Activated T-cell treated with anti-CD3 and anti-CD28 coated beads for 24 hours (primary cell): ENCODE data around the gene CBX8.

ENCODE experiments used
- DNase-seq: peaks from one replicate; pipeline ENCODE4 v3.0.0-alpha.2; 2020; ENCODE audit warnings: low read depth

The CBX8 gene

GRCh38 chr17:79804856-79805696 lies 8.2 kb upstream of the CBX8 start:
- DNase-seq = no peak

GRCh38 chr17:79803997-79804855 lies 7.3 kb upstream of the CBX8 start:
- peak; percentile 71 for DNase-seq

- DNase-seq = no peak
These were observed 6.6 kb upstream of the CBX8 start for GRCh38 chr17:79803421-79803996.

GRCh38 chr17:79802736-79803420 lies 6.0 kb upstream of the CBX8 start:
- DNase-seq = no peak

- no peak for DNase-seq
These were observed 5.3 kb upstream of the CBX8 start for GRCh38 chr17:79802039-79802735.

GRCh38 chr17:79801156-79802038 lies 4.5 kb upstream of the CBX8 start:
- no peak for DNase-seq

GRCh38 chr17:79800325-79801155 lies 3.7 kb upstream of the CBX8 start:
- DNase-seq = no peak

GRCh38 chr17:79799538-79800324 lies 2.9 kb upstream of the CBX8 start:
- DNase-seq = no peak

GRCh38 chr17:79799174-79799537 lies 2.3 kb upstream of the CBX8 start:
- no peak for DNase-seq

- DNase-seq = no peak
These were observed 1.7 kb upstream of the CBX8 start for GRCh38 chr17:79798299-79799173.

- no peak for DNase-seq
These were observed 818 bp upstream of the CBX8 start for GRCh38 chr17:79797492-79798298.

GRCh38 chr17:79796444-79796762 lies 474 bp downstream of the CBX8 start:
- DNase-seq = no peak

- no peak for DNase-seq
These were observed 958 bp downstream of the CBX8 start for GRCh38 chr17:79795795-79796443.

- no peak for DNase-seq
These were observed 2.0 kb downstream of the CBX8 start for GRCh38 chr17:79794659-79795511.

GRCh38 chr17:79793924-79794304 lies 3.0 kb downstream of the CBX8 start:
- no peak for DNase-seq
